SK-N-SH treated with all-trans-retinoic acid at 6 μM for 48 hours (cell line): ENCODE measurements around the gene UVSSA.

Source experiments
- ATAC-seq: fragments of 200-7000 bp; cut with Tn5 transposase; 3 replicates; pipeline ENCODE4 v1.9.1; 2020; ENCODE audit warnings: mild to moderate bottlenecking, moderate library complexity
- ARNTL ChIP-seq: fragments of 450-650 bp; formaldehyde crosslinking; IDR thresholded peaks from 2 replicates; pipeline ENCODE4 v1.5.0; 2020; ENCODE audit warnings: low read depth, mild to moderate bottlenecking, moderate library complexity, borderline replicate concordance
- BACH2 ChIP-seq: fragments of 250-450 bp; sonication (Bioruptor Pico); IDR thresholded peaks from 2 replicates; pipeline ENCODE4 v1.9.0; 2021; ENCODE audit warnings: mild to moderate bottlenecking, borderline replicate concordance
- CREB5 ChIP-seq: fragments of 250-450 bp; sonication (Bioruptor Pico); IDR thresholded peaks from 2 replicates; pipeline ENCODE4 v1.5.1; 2020; ENCODE audit warnings: low read depth, mild to moderate bottlenecking, moderate library complexity
- CSDC2 ChIP-seq: fragments of 250-450 bp; sonication (Bioruptor Pico); IDR thresholded peaks from 2 replicates; pipeline ENCODE4 v1.5.0; 2020; ENCODE audit warnings: mild to moderate bottlenecking, moderate library complexity
- CSRNP3 ChIP-seq: fragments of 250-450 bp; sonication (Bioruptor Pico); IDR thresholded peaks from 2 replicates; pipeline ENCODE4 v1.5.1; 2021; ENCODE audit warnings: mild to moderate bottlenecking, moderate library complexity
- ESRRG ChIP-seq: fragments of 250-450 bp; sonication (Bioruptor Pico); IDR thresholded peaks from 2 replicates; pipeline ENCODE4 v1.6.1; 2021; ENCODE audit warnings: mild to moderate bottlenecking
- GLIS3 ChIP-seq: fragments of 250-450 bp; sonication (Bioruptor Pico); IDR thresholded peaks from 2 replicates; pipeline ENCODE4 v1.5.0; 2020; ENCODE audit warnings: mild to moderate bottlenecking, moderate library complexity
- ISL1 ChIP-seq: fragments of 250-450 bp; sonication (Bioruptor Pico); IDR thresholded peaks from 2 replicates; pipeline ENCODE4 v2.1.2; 2022; ENCODE audit warnings: mild to moderate bottlenecking, moderate library complexity
- OSR1 ChIP-seq: fragments of 250-450 bp; sonication (Bioruptor Pico); IDR thresholded peaks from 2 replicates; pipeline ENCODE4 v1.8.0; 2022; ENCODE audit warnings: moderate library complexity, mild to moderate bottlenecking, inconsistent platforms
- POU6F1 ChIP-seq: fragments of 250-450 bp; sonication (Bioruptor Pico); IDR thresholded peaks from 2 replicates; pipeline ENCODE4 v1.8.0; 2021; ENCODE audit warnings: low read depth, mild to moderate bottlenecking, moderate library complexity, borderline replicate concordance
- PPARA ChIP-seq: fragments of 250-450 bp; sonication (Bioruptor Pico); IDR thresholded peaks from 2 replicates; pipeline ENCODE4 v1.5.0; 2020; ENCODE audit warnings: mild to moderate bottlenecking, borderline replicate concordance
- RARB ChIP-seq: fragments of 250-450 bp; sonication (Bioruptor Pico); IDR thresholded peaks from 2 replicates; pipeline ENCODE4 v1.8.0; 2021; ENCODE audit warnings: mild to moderate bottlenecking, moderate library complexity
- SNAI2 ChIP-seq: fragments of 250-450 bp; sonication (Bioruptor Pico); IDR thresholded peaks from 2 replicates; pipeline ENCODE4 v1.5.0; 2020; ENCODE audit warnings: mild to moderate bottlenecking, moderate library complexity
- TCF4 ChIP-seq: fragments of 250-450 bp; sonication (Bioruptor Pico); IDR thresholded peaks from 2 replicates; pipeline ENCODE4 v1.8.0; 2021; ENCODE audit warnings: mild to moderate bottlenecking, moderate library complexity, borderline replicate concordance
- TOX ChIP-seq: fragments of 250-450 bp; sonication (Bioruptor Pico); IDR thresholded peaks from 2 replicates; pipeline ENCODE4 v1.8.0; 2021; ENCODE audit warnings: mild to moderate bottlenecking, moderate library complexity, borderline replicate concordance
- TSHZ2 ChIP-seq: fragments of 250-450 bp; sonication (Bioruptor Pico); IDR thresholded peaks from 2 replicates; pipeline ENCODE4 v1.5.0; 2020; ENCODE audit warnings: mild to moderate bottlenecking, moderate library complexity
- ZC3H10 ChIP-seq: fragments of 250-450 bp; sonication (Bioruptor Pico); IDR thresholded peaks from 2 replicates; pipeline ENCODE4 v1.5.1; 2021; ENCODE audit warnings: mild to moderate bottlenecking, moderate library complexity
- ZFP30 ChIP-seq: fragments of 450-650 bp; formaldehyde crosslinking; IDR thresholded peaks from 2 replicates; pipeline ENCODE4 v1.5.0; 2022; ENCODE audit warnings: mild to moderate bottlenecking, moderate library complexity
- ZNF565 ChIP-seq: fragments of 450-650 bp; formaldehyde crosslinking; conservative IDR thresholded peaks from 2 replicates; pipeline ENCODE4 v1.5.0; 2020; ENCODE audit warnings: low read depth, mild to moderate bottlenecking, moderate library complexity
- ZNF70 ChIP-seq: fragments of 450-650 bp; formaldehyde crosslinking; IDR thresholded peaks from 2 replicates; pipeline ENCODE4 v1.5.0; 2020; ENCODE audit warnings: mild to moderate bottlenecking, moderate library complexity

UVSSA gene

GRCh38 chr4:1357356-1358248 is 10.6 kb downstream of the UVSSA start:
- no peak for ATAC-seq
- TF ChIP-seq ZC3H10 (CRISPR knock-in tag), result no peak
- no peak for TF ChIP-seq BACH2 (CRISPR knock-in tag)

- TF ChIP-seq SNAI2 (CRISPR knock-in tag) (no peak), BACH2 (CRISPR knock-in tag) (no peak), TCF4 (CRISPR knock-in tag) (no peak), ZNF70 (CRISPR knock-in tag) (no peak)
- ATAC-seq, result no peak
These were observed 11.6 kb downstream of the UVSSA start for GRCh38 chr4:1358421-1359143.

GRCh38 chr4:1359144-1359501 is 12.1 kb downstream of the UVSSA start:
- TF ChIP-seq CSRNP3 (no peak), ESRRG (CRISPR knock-in tag) (no peak), TOX (CRISPR knock-in tag) (no peak), CREB5 (CRISPR knock-in tag) (no peak), ZFP30 (CRISPR knock-in tag) (no peak), BACH2 (CRISPR knock-in tag) (no peak), TSHZ2 (CRISPR knock-in tag) (no peak), GLIS3 (CRISPR knock-in tag) (no peak), TCF4 (CRISPR knock-in tag) (no peak), ISL1 (no peak)
- ATAC-seq, result no peak

GRCh38 chr4:1359976-1360375 is 13.0 kb downstream of the UVSSA start:
- no peak for TF ChIP-seq CSDC2
- TF ChIP-seq OSR1 (CRISPR knock-in tag), result no peak
- TF ChIP-seq CSRNP3, result no peak
- TF ChIP-seq CREB5 (CRISPR knock-in tag), result no peak
- no peak for TF ChIP-seq TSHZ2 (CRISPR knock-in tag)
- TF ChIP-seq PPARA (CRISPR knock-in tag), result no peak
- no peak for TF ChIP-seq TOX (CRISPR knock-in tag)
- TF ChIP-seq ZNF565 (CRISPR knock-in tag), result no peak
- no peak for TF ChIP-seq ZNF70 (CRISPR knock-in tag)
- TF ChIP-seq ISL1, result no peak
- no peak for TF ChIP-seq POU6F1 (CRISPR knock-in tag)
- TF ChIP-seq RARB (CRISPR knock-in tag), result no peak
- TF ChIP-seq ESRRG (CRISPR knock-in tag), result no peak
- TF ChIP-seq BACH2 (CRISPR knock-in tag), result no peak
- TF ChIP-seq ARNTL (CRISPR knock-in tag), result no peak
- ATAC-seq, result no peak
